ENCODE data around the gene HIRA. TPM values are rescaled to one million over a fixed set of nuclear protein-coding genes. Genes with fewer than 3 reads are reported as not detected.

The HIRA gene
- polyA plus RNA-seq, 1 donor from 2014 or later = 38.1 TPM

DNA sequence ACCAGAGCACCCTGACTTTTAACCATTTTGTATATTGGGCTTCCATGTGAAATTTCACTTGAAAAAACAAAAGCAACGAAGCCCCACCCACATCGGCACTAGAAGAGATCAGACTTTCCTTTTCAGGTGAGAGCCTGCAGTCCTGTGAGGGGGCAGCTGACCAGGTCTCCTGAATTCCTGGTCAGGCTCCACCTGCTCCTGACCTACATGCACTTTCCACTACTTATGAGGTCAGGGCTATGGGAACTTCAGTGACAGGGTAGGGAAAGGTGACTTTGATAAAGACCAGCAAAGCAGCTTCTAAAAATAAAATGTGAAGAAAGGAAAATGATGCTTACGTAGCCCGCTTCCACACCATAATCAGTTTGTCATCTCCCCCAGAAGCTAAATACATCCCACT lies 24.7 kb downstream of the HIRA start:
- H3K4me3 ChIP-seq (ENCODE audit: low read length) = no peak overlapping the region
- H3K9ac ChIP-seq (ENCODE audit: low read length) = no peak overlapping the region
- H3K27me3 ChIP-seq (ENCODE audit: insufficient read depth, low read depth, low read length) = no peaks in the 10 kb centered on the region
- H2AFZ ChIP-seq (ENCODE audit: low read depth, low read length) = no peak overlapping the region
- H3K36me3 ChIP-seq (ENCODE audit: insufficient read depth, low read length) = peaks cover 6% of the 10 kb centered on the region
- no peak overlapping the region for H3K27ac ChIP-seq (ENCODE audit: low read length)
- no peak for TF ChIP-seq SMC3 (conservative IDR thresholded peaks at IDR 0.05; ENCODE audit: poor library complexity)
- no peak for TF ChIP-seq TAF1 (IDR thresholded peaks at IDR 0.05; ENCODE audit: low read depth)
- no peak for TF ChIP-seq EZH2 (IDR thresholded peaks at IDR 0.05; ENCODE audit: borderline replicate concordance, insufficient read depth, low read length, poor library complexity, severe bottlenecking)
- TF ChIP-seq, protein P1, sequence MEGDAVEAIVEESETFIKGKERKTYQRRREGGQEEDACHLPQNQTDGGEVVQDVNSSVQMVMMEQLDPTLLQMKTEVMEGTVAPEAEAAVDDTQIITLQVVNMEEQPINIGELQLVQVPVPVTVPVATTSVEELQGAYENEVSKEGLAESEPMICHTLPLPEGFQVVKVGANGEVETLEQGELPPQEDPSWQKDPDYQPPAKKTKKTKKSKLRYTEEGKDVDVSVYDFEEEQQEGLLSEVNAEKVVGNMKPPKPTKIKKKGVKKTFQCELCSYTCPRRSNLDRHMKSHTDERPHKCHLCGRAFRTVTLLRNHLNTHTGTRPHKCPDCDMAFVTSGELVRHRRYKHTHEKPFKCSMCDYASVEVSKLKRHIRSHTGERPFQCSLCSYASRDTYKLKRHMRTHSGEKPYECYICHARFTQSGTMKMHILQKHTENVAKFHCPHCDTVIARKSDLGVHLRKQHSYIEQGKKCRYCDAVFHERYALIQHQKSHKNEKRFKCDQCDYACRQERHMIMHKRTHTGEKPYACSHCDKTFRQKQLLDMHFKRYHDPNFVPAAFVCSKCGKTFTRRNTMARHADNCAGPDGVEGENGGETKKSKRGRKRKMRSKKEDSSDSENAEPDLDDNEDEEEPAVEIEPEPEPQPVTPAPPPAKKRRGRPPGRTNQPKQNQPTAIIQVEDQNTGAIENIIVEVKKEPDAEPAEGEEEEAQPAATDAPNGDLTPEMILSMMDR (IDR thresholded peaks at IDR 0.05; ENCODE audit: poor library complexity, severe bottlenecking) = no peak
- TF ChIP-seq, protein P2, sequence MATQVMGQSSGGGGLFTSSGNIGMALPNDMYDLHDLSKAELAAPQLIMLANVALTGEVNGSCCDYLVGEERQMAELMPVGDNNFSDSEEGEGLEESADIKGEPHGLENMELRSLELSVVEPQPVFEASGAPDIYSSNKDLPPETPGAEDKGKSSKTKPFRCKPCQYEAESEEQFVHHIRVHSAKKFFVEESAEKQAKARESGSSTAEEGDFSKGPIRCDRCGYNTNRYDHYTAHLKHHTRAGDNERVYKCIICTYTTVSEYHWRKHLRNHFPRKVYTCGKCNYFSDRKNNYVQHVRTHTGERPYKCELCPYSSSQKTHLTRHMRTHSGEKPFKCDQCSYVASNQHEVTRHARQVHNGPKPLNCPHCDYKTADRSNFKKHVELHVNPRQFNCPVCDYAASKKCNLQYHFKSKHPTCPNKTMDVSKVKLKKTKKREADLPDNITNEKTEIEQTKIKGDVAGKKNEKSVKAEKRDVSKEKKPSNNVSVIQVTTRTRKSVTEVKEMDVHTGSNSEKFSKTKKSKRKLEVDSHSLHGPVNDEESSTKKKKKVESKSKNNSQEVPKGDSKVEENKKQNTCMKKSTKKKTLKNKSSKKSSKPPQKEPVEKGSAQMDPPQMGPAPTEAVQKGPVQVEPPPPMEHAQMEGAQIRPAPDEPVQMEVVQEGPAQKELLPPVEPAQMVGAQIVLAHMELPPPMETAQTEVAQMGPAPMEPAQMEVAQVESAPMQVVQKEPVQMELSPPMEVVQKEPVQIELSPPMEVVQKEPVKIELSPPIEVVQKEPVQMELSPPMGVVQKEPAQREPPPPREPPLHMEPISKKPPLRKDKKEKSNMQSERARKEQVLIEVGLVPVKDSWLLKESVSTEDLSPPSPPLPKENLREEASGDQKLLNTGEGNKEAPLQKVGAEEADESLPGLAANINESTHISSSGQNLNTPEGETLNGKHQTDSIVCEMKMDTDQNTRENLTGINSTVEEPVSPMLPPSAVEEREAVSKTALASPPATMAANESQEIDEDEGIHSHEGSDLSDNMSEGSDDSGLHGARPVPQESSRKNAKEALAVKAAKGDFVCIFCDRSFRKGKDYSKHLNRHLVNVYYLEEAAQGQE (IDR thresholded peaks at IDR 0.05; ENCODE audit: borderline replicate concordance) = no peak
- no peak for TF ChIP-seq POLR2AphosphoS5 (IDR thresholded peaks at IDR 0.05)
- TF ChIP-seq EP300 (conservative IDR thresholded peaks at IDR 0.05; ENCODE audit: poor library complexity, severe bottlenecking) = no peak
- TF ChIP-seq MXI1 (conservative IDR thresholded peaks at IDR 0.05; ENCODE audit: poor library complexity, severe bottlenecking) = no peak
- no peak for TF ChIP-seq RAD21 (conservative IDR thresholded peaks at IDR 0.05)
- no peaks in the 10 kb centered on the region for H3F3A ChIP-seq (ENCODE audit: insufficient read depth, low read length, poor library complexity, severe bottlenecking)
- H3K9me3 ChIP-seq (ENCODE audit: low read length) = no peaks in the 10 kb centered on the region
- H3K9me2 ChIP-seq (ENCODE audit: insufficient read depth, low read length) = no peaks in the 10 kb centered on the region
- no peaks in the 10 kb centered on the region for H4K20me1 ChIP-seq (ENCODE audit: insufficient read depth)
- H3K4me2 ChIP-seq (ENCODE audit: low read length) = no peak overlapping the region
- peaks cover 6% of the 10 kb centered on the region for H3K79me2 ChIP-seq (replicated peaks; ENCODE audit: insufficient read depth, low read length)

DNA sequence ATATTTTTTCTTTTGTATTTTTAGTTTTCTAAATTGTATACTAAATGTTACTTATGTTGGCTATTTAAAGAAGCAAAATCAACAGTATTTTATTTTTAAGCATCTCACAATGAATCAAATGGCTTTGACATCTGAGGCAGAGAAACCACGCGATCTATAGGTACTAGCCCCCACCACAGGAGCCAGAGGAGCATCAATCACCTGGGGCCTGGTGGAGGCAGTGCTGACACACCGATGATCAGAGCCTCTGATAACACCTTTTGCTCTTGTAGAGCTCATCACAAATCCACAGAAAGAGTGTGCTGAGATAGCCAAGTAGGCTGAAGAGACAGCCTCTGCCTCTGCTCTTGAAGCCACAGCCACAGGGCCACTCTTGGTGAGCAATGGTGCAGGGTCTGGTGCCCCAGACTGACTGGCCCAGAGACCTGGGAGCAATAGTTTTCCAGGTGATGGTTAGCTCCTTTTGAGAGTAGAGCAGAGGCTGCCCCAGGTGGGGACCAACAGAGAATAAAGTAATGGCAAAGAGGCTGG lies 25.2 kb downstream of the HIRA start:
- H3F3A ChIP-seq (ENCODE audit: insufficient read depth, low read length, poor library complexity, severe bottlenecking) = no peaks in the 10 kb centered on the region
- peaks cover 3% of the 10 kb centered on the region for H3K79me2 ChIP-seq (replicated peaks; ENCODE audit: insufficient read depth, low read length)
- no peak overlapping the region for H2AFZ ChIP-seq (ENCODE audit: low read depth, low read length)
- no peaks in the 10 kb centered on the region for H3K27me3 ChIP-seq (ENCODE audit: insufficient read depth, low read depth, low read length)
- H4K20me1 ChIP-seq (ENCODE audit: insufficient read depth) = no peaks in the 10 kb centered on the region
- TF ChIP-seq EZH2 (IDR thresholded peaks at IDR 0.05; ENCODE audit: borderline replicate concordance, insufficient read depth, low read length, poor library complexity, severe bottlenecking) (no peak), EP300 (conservative IDR thresholded peaks at IDR 0.05; ENCODE audit: poor library complexity, severe bottlenecking) (no peak), TAF1 (IDR thresholded peaks at IDR 0.05; ENCODE audit: low read depth) (no peak), RAD21 (conservative IDR thresholded peaks at IDR 0.05) (no peak), MXI1 (conservative IDR thresholded peaks at IDR 0.05; ENCODE audit: poor library complexity, severe bottlenecking) (no peak), SMC3 (conservative IDR thresholded peaks at IDR 0.05; ENCODE audit: poor library complexity) (no peak), POLR2AphosphoS5 (IDR thresholded peaks at IDR 0.05) (no peak)
- TF ChIP-seq, protein P2 (IDR thresholded peaks at IDR 0.05; ENCODE audit: borderline replicate concordance) = no peak
- TF ChIP-seq, protein P1 (IDR thresholded peaks at IDR 0.05; ENCODE audit: poor library complexity, severe bottlenecking) = no peak
- H3K27ac ChIP-seq (ENCODE audit: low read length) = no peak overlapping the region
- H3K9ac ChIP-seq (ENCODE audit: low read length) = no peak overlapping the region
- no peak overlapping the region for H3K4me2 ChIP-seq (ENCODE audit: low read length)
- H3K4me3 ChIP-seq (ENCODE audit: low read length) = no peak overlapping the region
- no peaks in the 10 kb centered on the region for H3K9me2 ChIP-seq (ENCODE audit: insufficient read depth, low read length)
- no peaks in the 10 kb centered on the region for H3K9me3 ChIP-seq (ENCODE audit: low read length)
- H3K36me3 ChIP-seq (ENCODE audit: insufficient read depth, low read length) = peaks cover 6% of the 10 kb centered on the region

All from neural cell (in vitro differentiated cells).